Measurements from ENCODE around the gene OLFM1. TPM values are rescaled to one million over a fixed set of nuclear protein-coding genes. Genes with fewer than 3 reads are reported as not detected.

OLFM1 gene
- total RNA-seq, 6 experiments from 2014 or later = 0.07 to 0.15 TPM; not detected in 4

GRCh38 chr9:135079676-135080075, 7.8 kb upstream of the OLFM1 start:
- no peak for DNase-seq
- Mint-ChIP-seq H3K27me3 (ENCODE audit: insufficient read depth) (peaks cover 31% of the 10 kb centered on the region), H3K4me3 (no peak overlapping the region), H3K36me3 (ENCODE audit: low read depth) (no peaks in the 10 kb centered on the region), H3K27ac (no peak overlapping the region), H3K4me1 (ENCODE audit: low read depth) (no peaks in the 10 kb centered on the region), H3K9me3 (no peaks in the 10 kb centered on the region)
- no peak for TF ChIP-seq CTCF (IDR thresholded peaks at IDR 0.05)

- Mint-ChIP-seq H3K27me3 (ENCODE audit: insufficient read depth) (peaks cover 29% of the 10 kb centered on the region), H3K4me3 (no peak overlapping the region), H3K36me3 (ENCODE audit: low read depth) (no peaks in the 10 kb centered on the region), H3K9me3 (no peaks in the 10 kb centered on the region), H3K27ac (no peak overlapping the region), H3K4me1 (ENCODE audit: low read depth) (no peaks in the 10 kb centered on the region)
- no peak for DNase-seq
- no peak for TF ChIP-seq CTCF (IDR thresholded peaks at IDR 0.05)
These were observed 6.9 kb upstream of the OLFM1 start for GRCh38 chr9:135080286-135081263.

GRCh38 chr9:135081264-135081660, 6.2 kb upstream of the OLFM1 start:
- no peak for TF ChIP-seq CTCF (IDR thresholded peaks at IDR 0.05)
- H3K27ac Mint-ChIP-seq = no peak overlapping the region
- H3K4me1 Mint-ChIP-seq (ENCODE audit: low read depth) = peaks cover 5% of the 10 kb centered on the region
- no peak for DNase-seq
- H3K36me3 Mint-ChIP-seq (ENCODE audit: low read depth) = no peaks in the 10 kb centered on the region
- H3K9me3 Mint-ChIP-seq = no peaks in the 10 kb centered on the region
- H3K27me3 Mint-ChIP-seq (ENCODE audit: insufficient read depth) = peaks cover 36% of the 10 kb centered on the region
- H3K4me3 Mint-ChIP-seq = no peak overlapping the region

- Mint-ChIP-seq H3K4me3 (no peak overlapping the region), H3K27ac (no peak overlapping the region), H3K9me3 (no peaks in the 10 kb centered on the region), H3K36me3 (ENCODE audit: low read depth) (no peaks in the 10 kb centered on the region), H3K4me1 (ENCODE audit: low read depth) (peaks cover 7% of the 10 kb centered on the region), H3K27me3 (ENCODE audit: insufficient read depth) (peaks cover 37% of the 10 kb centered on the region)
- DNase-seq = no peak
- no peak for TF ChIP-seq CTCF (IDR thresholded peaks at IDR 0.05)
These were observed 5.7 kb upstream of the OLFM1 start for GRCh38 chr9:135081731-135082130.

- Mint-ChIP-seq H3K27me3 (ENCODE audit: insufficient read depth) (peaks cover 34% of the 10 kb centered on the region), H3K4me3 (no peak overlapping the region), H3K9me3 (no peaks in the 10 kb centered on the region), H3K4me1 (ENCODE audit: low read depth) (peaks cover 7% of the 10 kb centered on the region), H3K36me3 (ENCODE audit: low read depth) (no peaks in the 10 kb centered on the region), H3K27ac (no peak overlapping the region)
- TF ChIP-seq CTCF (IDR thresholded peaks at IDR 0.05) = no peak
- DNase-seq = no peak
These were observed 4.9 kb upstream of the OLFM1 start for GRCh38 chr9:135082536-135082935.

All from HFFc6 (cell line).